IPS-NIHi7 (cell line): ENCODE data around the gene RREB1.
"Not testable (repeated sequence)": the region's sequence is repeated elsewhere in the genome, so short reads cannot be mapped to it uniquely, and the experiment has no call there.

ENCODE experiments used
- DNase-seq: peaks from one replicate; pipeline ENCODE4 v3.0.0; 2012; ENCODE audit warnings: mixed read lengths; ENCODE audit errors: extremely low spot score

RREB1 gene

DNA sequence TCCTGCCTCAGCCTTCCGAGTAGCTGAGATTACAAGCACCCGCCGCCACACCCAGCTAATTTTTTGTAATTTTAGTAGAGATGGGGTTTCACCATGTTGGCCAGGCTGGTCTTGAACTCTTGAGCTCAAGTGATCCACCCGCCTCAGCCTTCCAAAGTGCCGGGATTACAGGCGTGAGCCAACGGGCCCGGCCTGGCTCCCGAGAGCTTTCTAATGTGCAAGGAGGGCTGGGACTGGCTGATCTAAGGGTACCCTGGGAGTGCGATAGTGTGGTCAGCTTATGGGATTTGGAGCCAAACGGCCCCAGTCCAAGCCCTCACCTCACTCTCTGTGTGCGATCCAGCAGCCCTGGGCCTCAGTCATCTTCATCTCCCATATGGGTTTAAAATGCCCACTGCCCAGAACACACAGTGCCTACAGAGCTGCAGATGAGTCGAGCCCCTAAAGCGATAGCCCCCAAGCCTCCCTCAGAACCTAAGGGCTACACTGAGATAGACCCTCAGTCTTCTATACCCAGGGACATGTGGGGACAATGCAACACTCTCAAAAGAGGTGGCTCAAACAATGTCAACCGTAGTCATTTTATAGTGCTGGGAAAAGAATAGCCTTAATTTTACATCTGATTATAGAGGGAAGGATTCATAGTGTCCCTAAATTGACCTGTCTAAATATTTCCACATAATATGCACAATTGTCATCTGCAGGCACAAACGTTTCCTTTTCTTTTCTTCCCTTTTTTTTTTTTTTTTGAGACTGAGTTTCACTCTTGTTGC lies 155.2 kb downstream of the RREB1 start:
- no peak for DNase-seq

DNA sequence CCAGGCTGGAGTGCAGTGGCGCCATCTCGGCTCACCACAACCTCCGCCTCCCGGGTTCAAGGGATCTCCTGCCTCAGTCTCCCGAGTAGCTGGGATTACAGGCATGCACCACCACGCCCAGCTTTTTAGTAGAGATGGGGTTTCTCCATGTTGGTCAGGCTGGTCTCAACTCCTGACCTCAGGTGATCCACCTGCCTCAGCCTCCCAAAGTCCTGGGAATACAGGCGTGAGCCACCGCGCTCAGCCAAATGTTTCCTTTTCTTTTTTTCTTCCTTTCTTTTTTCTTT lies 155.7 kb downstream of the RREB1 start:
- DNase-seq, result not testable (repeated sequence)

DNA sequence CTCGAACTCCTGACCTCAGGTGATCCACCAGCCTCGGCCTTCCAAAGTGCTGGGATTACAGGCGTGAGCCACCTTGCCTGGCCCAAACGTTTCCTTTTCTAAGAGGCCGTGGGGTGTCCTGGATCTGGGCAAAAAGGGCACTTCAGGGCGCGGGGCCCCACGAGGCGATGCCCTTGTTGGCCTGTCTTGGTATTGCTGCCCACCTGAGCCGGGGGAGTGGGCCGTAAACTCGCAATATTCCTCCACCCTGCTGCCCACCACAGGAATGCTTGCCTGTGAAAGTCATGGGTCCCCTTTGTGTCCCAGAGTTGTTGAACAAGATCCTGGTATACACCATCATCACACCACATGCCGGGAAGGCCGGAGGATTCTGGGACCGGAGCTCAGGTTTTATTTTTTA lies 156.3 kb downstream of the RREB1 start:
- DNase-seq, result no peak

DNA sequence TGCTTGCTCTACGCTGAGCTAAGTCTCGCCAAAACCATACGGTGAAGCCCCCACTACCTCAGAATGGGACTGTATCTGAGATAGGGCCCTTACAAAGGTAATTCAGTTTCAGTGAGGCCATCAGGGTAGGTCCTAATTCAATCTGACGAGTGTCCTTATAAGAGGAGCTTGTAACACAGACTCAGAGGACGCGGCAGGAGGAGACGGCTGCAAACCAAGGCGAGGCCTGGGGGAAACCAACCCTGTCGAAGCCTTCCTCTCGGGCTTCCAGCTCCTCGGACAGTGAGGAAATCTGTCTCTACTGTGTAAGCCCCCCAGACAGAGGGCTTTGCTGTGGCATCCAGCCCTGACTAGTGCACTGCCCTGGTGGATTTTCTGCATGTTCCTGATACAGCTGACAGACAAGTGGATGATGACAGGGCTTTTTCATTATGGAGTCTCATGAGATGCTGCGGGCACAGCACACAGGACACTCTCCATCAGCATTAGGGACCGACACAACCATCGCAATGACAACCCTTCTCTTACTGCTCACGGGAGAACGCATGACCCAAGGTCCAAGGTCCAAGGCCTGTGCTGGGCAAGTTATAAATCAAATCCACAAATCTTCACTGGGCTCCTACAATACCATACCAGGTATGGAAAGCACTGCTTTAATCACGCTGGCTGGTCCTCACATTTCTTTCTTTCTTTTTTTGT lies 157.1 kb downstream of the RREB1 start:
- no peak for DNase-seq

DNA sequence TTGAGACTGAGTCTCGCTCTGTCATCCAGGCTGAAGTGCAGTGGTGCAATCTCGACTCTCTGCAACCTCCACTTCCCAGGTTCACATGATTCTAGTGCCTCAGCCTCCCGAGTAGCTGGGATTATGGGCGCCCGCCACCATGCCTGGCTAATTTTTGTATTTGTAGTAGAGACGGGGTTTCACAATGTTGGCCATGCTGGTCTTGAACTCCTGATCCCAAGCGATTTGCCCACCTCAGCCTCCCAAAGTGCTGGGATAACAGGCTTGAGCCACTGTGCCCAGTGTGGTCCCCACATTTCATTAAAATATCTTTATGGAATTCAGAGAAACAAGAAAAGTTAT lies 157.6 kb downstream of the RREB1 start:
- not testable (repeated sequence) for DNase-seq

DNA sequence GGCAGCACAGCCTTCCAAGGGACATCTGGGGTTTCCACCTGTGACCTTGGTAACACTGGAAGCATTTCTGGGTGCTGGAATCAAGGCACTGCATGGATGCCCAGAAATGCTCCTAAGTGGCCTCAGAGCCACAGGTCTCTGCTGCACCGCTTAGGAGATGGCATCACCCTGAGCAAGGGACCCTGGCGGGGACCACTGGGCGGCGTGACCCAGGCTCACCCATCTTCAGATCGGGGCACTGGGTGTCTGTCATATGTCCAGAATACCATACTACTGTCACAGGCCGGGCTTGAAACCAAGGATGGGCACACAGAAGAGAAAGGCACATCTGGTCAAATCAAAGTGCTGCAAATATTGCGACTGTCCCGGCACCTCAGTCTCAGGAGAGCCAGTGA lies 159.3 kb downstream of the RREB1 start:
- DNase-seq, result no peak

DNA sequence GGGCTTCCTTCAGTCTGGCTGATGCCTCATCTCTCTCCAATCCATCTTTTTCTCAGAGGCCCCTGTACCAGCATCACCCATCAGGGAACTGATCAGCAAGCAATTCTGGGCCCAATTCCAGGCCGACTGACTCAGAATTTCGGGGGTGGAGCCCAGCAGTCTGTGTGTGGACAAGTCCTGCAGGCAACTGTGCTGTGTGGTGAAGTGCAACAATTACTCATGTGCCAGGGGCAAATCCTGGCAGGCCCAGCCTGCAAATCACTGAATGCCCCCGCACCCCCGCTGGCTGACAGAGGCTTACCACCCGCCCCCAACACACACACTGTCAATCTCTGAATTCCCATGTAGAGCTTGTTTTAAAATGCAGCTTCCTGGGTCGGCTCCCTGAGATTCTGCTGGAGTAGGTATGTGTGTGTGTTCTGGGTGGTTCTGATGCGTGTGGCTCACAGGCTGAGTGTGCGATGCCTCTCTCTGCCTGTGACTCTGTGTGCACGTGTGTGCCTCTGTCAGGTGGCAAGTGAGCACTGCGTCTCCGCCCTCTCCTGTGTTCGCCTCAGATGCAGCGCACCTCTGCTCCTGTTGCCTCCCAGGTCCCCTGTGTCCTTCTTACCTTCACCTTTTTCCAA lies 159.8 kb downstream of the RREB1 start:
- no peak for DNase-seq

DNA sequence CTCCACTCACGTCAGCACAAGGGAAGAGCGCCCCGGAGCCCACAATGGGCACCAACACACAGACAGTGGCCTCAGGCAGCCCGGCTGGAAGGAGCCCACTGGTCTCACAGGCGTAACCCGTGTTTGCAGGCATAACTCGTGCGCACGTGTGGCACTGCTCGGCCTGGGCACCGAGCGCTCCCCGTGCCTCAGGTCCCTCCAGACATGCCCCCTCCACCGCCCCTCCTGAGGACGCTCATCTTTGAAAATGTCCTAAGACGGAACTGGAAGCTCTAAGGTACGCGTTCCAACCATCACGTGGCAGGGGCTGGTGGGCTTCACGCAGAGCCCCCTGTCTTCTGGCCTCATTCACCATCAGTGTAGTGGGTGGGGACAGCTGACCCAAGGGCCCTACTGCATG lies 160.6 kb downstream of the RREB1 start:
- no peak for DNase-seq

DNA sequence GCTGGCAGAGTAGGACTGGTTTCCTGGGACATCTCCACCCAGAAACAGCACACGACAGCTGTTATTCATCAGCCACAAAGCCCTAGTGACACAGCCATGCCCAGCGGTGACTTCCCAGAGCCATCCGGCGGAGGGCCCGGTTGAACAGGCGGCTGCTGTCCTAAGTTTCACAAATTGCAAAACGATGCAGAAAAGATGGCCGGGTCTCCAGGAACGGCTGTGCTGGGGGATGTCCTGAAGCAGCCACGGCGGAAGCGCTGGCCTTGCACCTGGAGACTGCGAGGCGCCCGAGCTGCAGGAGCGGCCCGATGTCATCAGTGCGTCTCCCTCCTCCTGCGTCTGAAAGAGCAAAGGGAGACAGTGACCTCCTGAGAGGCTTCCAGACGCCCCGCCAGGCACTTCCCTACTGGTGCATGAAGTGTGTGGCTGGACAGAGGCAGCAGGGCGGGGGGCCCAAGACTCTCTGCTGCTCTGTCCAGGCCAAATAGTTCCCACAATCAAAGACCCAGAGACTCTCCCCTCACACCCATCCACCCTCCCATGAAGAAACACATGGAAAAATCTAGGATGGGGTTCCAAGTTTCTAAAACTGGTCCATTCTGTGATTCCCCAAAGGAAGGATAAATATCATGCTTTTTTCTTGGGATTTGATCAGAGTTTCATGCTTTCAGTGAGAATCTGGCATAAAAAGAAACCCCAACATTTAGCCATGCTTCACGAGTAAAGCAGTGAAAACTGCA lies 161.2 kb downstream of the RREB1 start:
- DNase-seq, result no peak

DNA sequence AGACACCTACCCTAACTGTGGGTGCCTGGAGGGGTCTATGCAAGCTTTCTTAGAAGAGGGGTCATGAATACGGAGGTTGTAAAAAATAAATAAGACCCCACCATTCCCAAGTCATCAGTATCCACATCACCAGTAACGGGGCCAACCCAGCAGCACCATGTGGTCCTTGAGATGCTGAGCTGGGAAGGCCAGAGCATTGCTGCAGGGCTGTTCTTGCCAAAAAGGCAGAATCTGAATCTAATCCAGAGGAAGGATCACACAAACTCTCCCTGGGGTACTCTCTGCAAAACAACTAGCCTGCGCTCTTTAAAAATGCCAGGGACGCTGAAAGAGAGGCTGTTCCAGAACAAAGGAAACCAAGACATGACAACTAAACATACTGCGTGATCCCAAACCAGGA lies 162.1 kb downstream of the RREB1 start:
- DNase-seq, result no peak

DNA sequence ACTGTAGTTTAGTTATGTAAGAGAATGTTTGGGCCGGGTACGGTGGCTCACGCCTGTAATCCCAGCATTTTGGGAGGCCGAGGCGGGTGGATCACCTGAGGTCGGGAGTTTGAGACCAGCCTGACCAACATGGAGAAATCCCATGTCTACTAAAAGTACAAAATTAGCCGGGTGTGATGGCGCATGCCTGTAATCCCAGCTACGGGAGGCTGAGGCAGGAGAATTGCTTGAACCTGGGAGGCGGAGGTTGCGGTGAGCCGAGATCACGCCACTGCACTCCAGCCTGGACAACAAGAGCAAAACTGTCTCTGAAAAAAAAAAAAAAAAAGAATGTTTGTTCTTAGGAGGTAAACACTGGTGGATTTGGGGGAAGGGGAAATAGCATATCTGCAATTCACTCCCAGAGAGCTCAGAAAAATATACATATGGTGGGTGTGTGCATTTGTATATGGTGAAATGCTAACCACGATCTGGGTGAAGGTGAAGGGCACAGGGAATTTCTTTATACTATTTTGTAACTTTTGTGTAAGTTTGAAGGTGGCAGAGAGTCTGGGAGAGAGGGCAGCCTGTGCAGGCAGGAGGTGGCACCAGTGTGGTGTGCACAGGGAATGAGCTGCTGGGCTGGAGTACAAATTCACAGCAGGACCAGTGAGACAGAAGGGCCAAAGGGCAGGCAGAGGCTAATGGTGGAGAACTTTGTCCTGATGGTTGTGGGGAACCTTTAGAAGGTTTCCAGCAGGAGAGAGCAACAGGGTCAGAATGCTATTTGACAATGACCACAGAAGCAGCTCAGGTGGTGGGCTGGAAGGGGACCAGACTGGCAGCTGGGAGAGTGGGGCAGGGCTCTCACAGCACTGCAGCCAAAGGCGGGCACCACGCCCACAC lies 162.8 kb downstream of the RREB1 start:
- DNase-seq, result no peak

DNA sequence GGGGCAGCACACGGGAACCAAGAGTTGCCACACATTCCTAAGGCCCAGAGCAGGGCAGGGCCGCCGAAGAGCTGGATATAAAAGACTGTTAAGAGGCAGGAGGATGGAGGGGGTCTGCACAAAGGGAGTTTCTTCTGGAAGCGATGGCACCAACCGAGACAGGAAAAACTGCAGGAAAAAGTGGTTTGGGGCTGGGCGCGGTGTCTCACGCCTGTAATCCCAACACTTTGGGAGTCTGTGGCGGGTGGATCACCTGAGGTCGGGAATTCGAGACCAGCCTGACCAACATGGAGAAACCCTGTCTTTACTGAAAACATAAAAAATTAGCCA lies 163.4 kb downstream of the RREB1 start:
- DNase-seq, result no peak

DNA sequence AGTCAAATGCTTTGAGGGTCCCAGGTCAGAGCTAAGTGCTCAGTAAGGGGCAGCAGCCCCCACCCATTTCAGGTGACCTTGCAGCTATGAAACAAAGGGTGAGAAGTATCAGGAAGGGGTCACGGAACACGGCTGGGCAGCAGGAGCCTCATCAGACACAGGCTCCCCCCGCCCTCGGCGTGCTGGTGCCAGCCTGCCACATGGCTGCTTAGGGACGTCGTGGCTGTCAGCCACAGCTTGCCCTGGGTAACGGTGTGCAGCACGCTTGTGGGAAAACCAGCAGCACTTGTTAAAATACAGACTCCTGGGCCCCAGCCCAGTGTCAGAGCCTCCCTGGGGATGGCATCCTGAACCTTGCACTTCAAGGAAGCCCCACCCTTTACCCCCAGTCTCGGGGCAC lies 165.9 kb downstream of the RREB1 start:
- DNase-seq, result no peak

DNA sequence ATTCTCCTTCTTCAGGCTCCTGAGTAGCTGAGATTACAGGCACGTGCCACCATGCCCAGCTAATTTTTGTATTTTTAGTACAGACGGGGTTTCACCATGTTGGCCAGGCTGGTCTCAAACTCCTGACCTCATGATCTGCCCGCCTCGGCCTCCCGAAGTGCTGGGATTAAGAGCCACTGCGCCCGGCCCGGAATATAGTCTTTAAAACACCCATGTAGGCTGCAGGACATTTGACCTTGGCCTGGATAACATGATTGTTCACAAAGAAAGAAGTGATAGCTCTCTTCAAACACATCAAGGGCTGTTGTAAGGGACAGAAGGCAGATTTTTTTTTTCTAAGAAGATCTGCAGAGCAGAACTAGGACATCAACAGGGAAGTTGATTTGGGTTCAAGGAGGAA lies 166.8 kb downstream of the RREB1 start:
- not testable (repeated sequence) for DNase-seq

DNA sequence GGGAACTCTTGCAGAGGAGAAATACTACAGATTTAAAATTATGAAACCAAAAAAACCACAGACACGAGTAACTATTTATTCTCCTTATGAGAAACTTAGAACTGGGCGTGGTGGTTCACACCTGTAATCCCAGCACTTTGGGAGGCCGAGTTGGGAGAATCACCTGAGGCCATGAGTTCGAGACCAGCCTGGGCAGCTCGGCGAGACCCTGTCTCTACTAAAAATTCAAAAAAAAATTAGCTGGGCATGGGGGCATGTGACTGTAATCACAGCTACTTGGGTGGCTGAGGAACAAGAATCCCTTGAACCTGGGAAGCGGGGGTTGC lies 168.4 kb downstream of the RREB1 start:
- no peak for DNase-seq

DNA sequence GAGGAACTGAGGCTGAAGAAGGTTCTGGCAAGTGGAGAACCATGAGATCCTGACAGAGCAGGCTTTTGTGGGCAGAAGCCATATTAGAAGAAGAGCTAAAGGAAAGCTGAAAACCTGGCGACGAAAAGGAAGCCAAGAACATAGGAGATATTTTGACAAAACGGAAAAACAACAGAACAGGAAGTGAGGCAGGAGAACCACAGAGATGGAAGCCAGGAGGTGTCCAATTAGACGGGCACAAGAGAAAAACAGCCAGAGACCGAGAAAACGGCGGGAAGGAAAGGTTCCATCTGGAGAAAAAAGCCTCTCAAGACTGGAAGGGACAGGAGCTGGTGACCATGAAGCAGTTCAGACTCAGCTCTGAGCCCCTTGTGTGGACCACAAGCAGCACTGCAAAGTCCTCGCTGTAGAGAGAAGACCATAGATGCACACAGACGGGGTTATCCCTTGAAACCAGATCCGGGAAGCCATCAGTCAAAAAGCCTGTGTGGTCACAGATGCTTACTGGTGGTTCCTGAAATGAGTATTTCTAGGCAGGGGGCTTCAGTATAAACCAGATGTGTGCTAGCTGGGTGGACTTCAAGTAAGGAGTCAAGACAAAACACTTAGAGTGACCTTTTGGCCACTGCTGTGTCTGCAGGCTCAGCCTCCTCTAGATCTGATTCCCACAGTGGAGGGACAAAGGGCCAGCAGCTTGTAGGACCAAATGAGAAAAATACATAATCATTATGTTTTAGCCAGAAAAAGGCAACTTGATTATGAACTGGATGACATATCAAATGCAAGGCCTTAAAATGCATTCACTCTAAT lies 174.5 kb downstream of the RREB1 start:
- no peak for DNase-seq

DNA sequence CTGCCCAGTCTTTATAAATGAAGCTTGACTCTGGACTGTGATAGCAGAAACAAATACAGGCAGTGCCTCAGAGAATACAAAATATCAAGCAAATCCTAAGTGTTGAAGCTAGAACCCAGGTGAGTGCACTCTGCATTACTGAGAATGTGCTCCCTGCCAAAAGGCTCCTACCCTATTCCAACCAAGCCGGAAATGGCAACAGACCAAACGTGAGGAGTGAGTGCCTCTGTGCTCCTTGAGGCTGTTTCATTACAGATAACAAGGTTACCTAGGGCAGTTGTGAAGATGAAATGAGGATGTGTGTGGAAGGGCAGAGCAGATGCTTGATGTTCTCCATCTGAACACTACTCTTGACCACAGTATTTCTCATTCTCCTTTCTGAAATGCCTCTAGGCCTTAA lies 175.9 kb downstream of the RREB1 start:
- DNase-seq, result no peak

DNA sequence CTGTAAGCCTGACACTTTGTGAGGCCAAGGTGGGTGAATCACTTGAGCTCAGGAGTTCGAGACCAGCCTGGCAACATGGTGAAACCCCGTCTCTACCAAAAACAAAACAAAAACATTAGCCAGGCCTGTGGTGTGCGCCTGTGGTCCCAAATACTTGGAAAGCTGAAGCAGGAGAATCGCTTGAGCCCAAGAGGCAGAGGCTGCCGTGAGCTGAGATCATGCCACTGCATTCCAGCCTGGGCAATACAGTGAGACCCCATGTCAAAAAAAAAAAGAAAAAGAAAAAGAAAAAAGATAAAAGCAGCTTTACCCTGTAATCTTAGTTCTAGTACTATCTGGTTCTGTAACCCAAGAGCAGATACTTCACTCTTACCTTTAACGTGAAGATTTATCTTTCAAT lies 177.7 kb downstream of the RREB1 start:
- DNase-seq, result no peak

DNA sequence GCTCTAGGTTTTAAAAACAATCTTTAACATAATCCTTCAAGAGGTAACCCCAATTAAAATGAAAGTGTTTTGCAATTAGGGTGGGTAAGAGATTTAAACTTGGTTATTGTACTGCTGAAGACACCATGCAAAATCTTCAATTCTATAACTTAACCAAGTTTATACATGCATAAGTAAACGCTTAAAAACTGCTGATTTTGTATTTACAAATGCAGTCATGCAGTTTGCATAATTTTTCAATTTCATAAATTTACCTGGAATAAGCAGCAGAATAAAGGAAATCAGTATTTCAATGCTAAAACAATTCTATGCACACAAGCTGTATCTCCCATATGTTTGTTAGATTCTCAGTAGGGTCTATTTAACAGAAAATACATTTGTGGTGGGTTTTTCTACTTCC lies 182.3 kb downstream of the RREB1 start:
- no peak for DNase-seq

DNA sequence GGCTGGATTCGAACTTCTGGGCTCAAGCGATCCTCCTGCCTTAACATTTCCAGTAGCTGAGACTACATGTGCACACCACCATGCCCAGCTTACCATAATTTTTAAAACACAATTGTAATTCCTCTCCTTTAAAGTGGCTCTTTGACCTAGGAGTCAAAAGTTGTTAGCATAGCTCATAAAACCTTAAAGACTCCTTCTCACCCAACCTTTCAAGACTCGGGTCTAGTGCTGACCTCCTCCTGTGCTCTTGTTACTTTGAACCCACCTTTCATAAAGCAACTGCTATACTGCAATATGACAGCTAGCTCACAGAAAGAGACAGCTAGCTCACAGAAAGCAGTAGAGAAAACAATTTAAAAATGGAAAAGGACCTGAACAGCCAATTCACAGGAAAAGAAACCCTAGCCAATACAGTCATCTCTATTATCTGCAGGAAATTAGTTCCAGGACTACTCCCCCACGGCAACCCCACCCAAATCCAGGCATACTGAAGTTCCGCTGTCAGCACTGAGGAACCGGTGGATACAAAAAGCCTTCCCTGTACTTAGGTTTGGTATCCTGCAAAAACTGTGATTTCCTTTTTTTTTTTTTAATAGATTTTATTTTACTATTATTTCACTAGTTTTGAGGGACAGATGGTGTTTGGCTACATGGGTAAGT lies 185.0 kb downstream of the RREB1 start:
- DNase-seq, result no peak

DNA sequence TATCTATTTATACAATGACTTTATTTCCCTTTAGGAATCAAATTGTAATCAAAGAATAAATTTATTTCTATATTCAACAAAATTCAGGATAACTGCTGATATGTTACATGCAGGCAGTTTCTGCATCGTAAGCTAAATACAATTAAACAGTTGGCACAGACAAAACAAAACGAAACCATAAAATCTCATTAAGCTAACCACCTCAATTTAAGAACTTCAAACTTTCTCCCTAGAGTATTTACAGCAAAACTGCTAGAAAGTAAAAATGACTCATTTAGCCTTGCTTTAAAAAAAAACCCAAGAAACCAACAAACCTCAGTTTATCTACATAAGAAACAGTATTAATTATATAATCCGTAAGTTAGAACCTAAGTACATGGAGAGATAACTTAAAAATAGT lies 188.2 kb downstream of the RREB1 start:
- no peak for DNase-seq
